Measurements from ENCODE around the gene TRDN. TPM values are rescaled to one million over a fixed set of nuclear protein-coding genes. Genes with fewer than 3 reads are reported as not detected.

Gene TRDN
- total RNA-seq, 6 experiments from 2014 or later, result 0.06 to 0.19 TPM; not detected in 4

GRCh38 chr6:123648723-123649122, 12.0 kb upstream of the TRDN start:
- Histone ChIP-seq H3K36me3 (no peaks in the 10 kb centered on the region), H3K4me3 (no peak overlapping the region), H3K27me3 (no peaks in the 10 kb centered on the region), H3K9me3 (peaks cover 0 to 3% (median 0%) of the 10 kb centered on the region in 4 donors), H3K27ac (peak overlapping the region in 1 of 3 donors; percentile 2), H3K4me1 (no peaks in the 10 kb centered on the region)
- intact Hi-C loops (cut with DNase I), result no loop called here
- no peak for TF ChIP-seq POLR2A (IDR thresholded peaks at IDR 0.05)
- TF ChIP-seq, protein P1, sequence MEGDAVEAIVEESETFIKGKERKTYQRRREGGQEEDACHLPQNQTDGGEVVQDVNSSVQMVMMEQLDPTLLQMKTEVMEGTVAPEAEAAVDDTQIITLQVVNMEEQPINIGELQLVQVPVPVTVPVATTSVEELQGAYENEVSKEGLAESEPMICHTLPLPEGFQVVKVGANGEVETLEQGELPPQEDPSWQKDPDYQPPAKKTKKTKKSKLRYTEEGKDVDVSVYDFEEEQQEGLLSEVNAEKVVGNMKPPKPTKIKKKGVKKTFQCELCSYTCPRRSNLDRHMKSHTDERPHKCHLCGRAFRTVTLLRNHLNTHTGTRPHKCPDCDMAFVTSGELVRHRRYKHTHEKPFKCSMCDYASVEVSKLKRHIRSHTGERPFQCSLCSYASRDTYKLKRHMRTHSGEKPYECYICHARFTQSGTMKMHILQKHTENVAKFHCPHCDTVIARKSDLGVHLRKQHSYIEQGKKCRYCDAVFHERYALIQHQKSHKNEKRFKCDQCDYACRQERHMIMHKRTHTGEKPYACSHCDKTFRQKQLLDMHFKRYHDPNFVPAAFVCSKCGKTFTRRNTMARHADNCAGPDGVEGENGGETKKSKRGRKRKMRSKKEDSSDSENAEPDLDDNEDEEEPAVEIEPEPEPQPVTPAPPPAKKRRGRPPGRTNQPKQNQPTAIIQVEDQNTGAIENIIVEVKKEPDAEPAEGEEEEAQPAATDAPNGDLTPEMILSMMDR (IDR thresholded peaks at IDR 0.05), result no peak
- DNase-seq, result no peak
- ATAC-seq, result no peak

- H3K27ac ChIP-seq, result no peak overlapping the region
- ATAC-seq (peak in 3 of 4 donors; percentile 73 to 80 (median 80)), DNase-seq (no peak)
- H3K4me1 ChIP-seq, result no peaks in the 10 kb centered on the region
- H3K27me3 ChIP-seq, result no peaks in the 10 kb centered on the region
- WGBS (ENCODE audit: insufficient coverage, low coverage, low lambda C conversion rate, missing lambda C conversion rate), result 0% methylated on average over 1 of the region's 1 CpG
- intact Hi-C loops (cut with DNase I), result no loop called here
- H3K4me3 ChIP-seq, result no peak overlapping the region
- peaks cover 0 to 3% (median 0%) of the 10 kb centered on the region in 4 donors for H3K9me3 ChIP-seq
- H3K36me3 ChIP-seq, result no peaks in the 10 kb centered on the region
- TF ChIP-seq, protein P1 (IDR thresholded peaks at IDR 0.05), result no peak
- no peak for TF ChIP-seq POLR2A (IDR thresholded peaks at IDR 0.05)
Observed at GRCh38 chr6:123648020-123648580, 11.3 kb upstream of the TRDN start.

DNA sequence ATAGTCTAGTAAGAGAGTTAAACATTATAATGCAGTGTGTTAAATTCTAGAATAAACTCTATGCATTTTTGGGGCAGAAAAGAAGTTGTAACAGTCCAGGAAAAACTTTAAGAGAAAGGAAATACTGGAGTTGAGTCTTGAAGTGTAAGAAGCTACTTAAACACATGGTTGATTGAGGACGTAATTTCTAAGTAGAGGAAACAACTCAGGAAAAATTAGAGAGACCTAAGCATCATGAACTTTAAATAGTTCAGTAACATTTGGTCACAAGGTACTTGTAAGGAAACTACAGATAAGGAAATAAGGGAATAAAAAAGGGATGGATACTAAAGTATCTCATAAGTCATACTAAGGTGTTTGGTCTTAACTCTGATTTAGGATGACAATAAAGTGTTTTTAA, 4.7 kb upstream of the TRDN start:
- Histone ChIP-seq H3K4me3 (no peak overlapping the region), H3K27ac (no peak overlapping the region), H3K9me3 (no peaks in the 10 kb centered on the region), H3K36me3 (no peaks in the 10 kb centered on the region), H3K4me1 (no peaks in the 10 kb centered on the region), H3K27me3 (no peaks in the 10 kb centered on the region)
- DNase-seq (no peak), ATAC-seq (no peak)
- WGBS (ENCODE audit: insufficient coverage, low coverage, low lambda C conversion rate, missing lambda C conversion rate), result 35% methylated on average over 1 of the region's 1 CpG
- TF ChIP-seq POLR2A (IDR thresholded peaks at IDR 0.05), result no peak
- TF ChIP-seq, protein P1 (IDR thresholded peaks at IDR 0.05), result no peak
- intact Hi-C loops (cut with DNase I), result no loop called here

DNA sequence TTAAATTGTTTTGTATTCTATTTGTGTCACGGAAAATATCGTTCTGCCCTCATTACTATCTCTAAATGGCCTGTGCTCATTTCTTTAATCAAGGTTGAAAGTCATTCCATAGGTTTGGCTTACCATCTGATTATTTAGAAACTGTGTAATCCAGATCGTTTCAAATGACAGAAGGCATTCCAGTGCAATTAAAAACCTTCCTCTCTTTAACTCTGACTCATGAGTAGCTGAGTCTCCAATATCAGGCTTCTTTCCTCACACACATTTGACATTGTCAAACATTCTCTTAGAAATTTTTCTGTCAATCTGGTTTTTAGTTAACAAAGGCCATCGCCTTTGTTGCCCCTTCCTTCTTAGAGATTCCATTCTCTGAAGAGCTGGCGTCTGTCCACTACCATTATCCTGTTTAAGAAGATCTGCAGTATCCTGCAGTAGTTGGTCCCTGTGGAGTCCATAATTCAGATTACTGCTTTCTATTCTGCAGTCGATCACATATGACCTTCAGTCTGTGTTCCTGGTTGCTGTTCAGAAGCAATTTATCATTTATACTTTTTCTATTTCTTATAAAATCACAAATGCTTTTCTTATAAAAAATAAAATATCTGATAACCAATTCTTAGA, 3.9 kb upstream of the TRDN start:
- Histone ChIP-seq H3K4me1 (no peaks in the 10 kb centered on the region), H3K36me3 (no peaks in the 10 kb centered on the region), H3K9me3 (no peaks in the 10 kb centered on the region), H3K4me3 (no peak overlapping the region), H3K27ac (no peak overlapping the region), H3K27me3 (no peaks in the 10 kb centered on the region)
- intact Hi-C loops (cut with DNase I), result no loop called here
- DNase-seq (no peak), ATAC-seq (no peak)
- TF ChIP-seq POLR2A (IDR thresholded peaks at IDR 0.05), result no peak
- TF ChIP-seq, protein P1 (IDR thresholded peaks at IDR 0.05), result no peak
- 43% methylated on average over 6 of the region's 6 CpGs for WGBS (ENCODE audit: insufficient coverage, low coverage, low lambda C conversion rate, missing lambda C conversion rate)
